Upper lobe of right lung (tissue), 1 donor: ENCODE measurements around the gene TNRC6C. TPM values are rescaled to one million over a fixed set of nuclear protein-coding genes. Genes with fewer than 3 reads are reported as not detected.
A peak's percentile ranks its signal among the peaks of the same experiment; 100 is the strongest.
"Not testable (repeated sequence)": the region's sequence is repeated elsewhere in the genome, so short reads cannot be mapped to it uniquely, and the experiment has no call there.

Source experiments
- ATAC-seq: fragments of 200-7000 bp; cut with Tn5 transposase; one replicate; pipeline ENCODE4 v1.9.1; 2020; ENCODE audit warnings: mild to moderate bottlenecking, moderate library complexity
- DNase-seq: peaks from one replicate; pipeline ENCODE4 v3.0.0-alpha.2; 2020
- H3K27ac ChIP-seq: fragments of 200-600 bp; one replicate; pipeline ENCODE4 v1.8.0; 2022
- H3K27me3 ChIP-seq: fragments of 200-600 bp; one replicate; pipeline ENCODE4 v1.8.0; 2022; ENCODE audit warnings: mild to moderate bottlenecking
- H3K36me3 ChIP-seq: fragments of 200-600 bp; one replicate; pipeline ENCODE4 v1.8.0; 2022
- H3K4me1 ChIP-seq: fragments of 200-600 bp; one replicate; pipeline ENCODE4 v1.8.0; 2022
- H3K4me3 ChIP-seq: fragments of 200-600 bp; one replicate; pipeline ENCODE4 v1.8.0; 2022; ENCODE audit warnings: mild to moderate bottlenecking
- H3K9me3 ChIP-seq: fragments of 200-600 bp; one replicate; pipeline ENCODE4 v1.8.0; 2022
- intact Hi-C: fragments of 100-400 bp; cut with DNase I; formaldehyde crosslinking; loops from one replicate; pipeline ENCODE4 v1.11.0; 2022
- total RNA-seq: library from RNA; stranded (reverse); fragmentation: NEBNext Ultra II Directional; extraction: Animal tissue kit (Norgen Biotek cat#: 25700); gene quantifications from one replicate; pipeline ENCODE4 v1.2.1, GENCODE V29; 2021
- TF ChIP-seq, protein P1 (sequence below): fragments of 200-600 bp; IDR thresholded peaks from one replicate; pipeline ENCODE4 v1.8.0; 2022; ENCODE audit warnings: antibody characterized with exemption
- donor health status: DM: no; HTN: yes; CAD: no; lungs with severe emphysema.

Gene TNRC6C
- total RNA-seq, 1 donor from 2014 or later = 21.7 TPM

DNA sequence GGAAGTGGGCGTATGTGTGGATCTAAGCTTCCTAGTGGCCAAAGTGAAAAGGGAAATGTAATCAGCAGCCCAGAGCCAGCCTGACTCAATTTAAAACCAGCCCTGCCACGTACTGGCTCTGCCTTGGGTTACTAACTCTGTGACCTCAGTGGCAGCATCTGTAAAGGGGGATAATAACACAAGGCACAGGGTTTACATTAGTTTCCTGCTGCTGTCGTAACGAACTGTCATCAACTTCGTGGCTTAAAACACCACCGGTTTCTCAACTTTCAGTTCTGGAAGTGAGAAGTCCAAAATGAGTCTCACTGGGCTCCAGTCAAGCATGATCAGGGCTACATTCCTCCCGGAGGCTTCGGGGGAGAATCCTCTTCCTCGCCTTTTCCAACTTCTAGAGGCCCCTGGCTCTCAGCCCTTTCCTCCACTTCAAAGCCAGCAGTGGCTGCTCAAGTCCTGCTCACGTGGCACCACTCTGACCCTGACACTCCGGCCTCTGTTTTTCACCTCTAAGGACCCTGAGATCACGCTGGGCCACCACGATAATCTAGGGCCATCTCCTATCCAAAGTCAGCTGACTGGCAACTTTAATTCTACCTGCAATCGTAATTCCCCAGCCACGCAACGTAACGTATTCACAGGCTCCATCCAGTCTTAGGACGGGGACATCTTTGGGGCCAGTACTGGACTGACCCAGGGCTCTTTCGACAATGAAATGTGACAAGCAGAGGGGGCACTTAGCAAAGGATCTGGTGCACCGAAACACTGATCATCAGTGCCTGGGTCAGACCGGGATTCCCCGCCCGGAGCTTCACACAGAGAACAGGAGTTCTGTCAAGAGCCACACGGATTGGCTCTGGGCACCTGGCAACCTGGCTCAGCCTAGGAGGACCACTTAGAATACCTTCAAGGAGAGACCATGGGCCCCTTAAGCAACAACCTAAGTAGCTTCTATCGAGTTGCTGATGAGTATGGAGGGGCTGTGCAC, 155.6 kb downstream of the TNRC6C start:
- DNase-seq (no peak), ATAC-seq (no peak)
- TF ChIP-seq, protein P1, sequence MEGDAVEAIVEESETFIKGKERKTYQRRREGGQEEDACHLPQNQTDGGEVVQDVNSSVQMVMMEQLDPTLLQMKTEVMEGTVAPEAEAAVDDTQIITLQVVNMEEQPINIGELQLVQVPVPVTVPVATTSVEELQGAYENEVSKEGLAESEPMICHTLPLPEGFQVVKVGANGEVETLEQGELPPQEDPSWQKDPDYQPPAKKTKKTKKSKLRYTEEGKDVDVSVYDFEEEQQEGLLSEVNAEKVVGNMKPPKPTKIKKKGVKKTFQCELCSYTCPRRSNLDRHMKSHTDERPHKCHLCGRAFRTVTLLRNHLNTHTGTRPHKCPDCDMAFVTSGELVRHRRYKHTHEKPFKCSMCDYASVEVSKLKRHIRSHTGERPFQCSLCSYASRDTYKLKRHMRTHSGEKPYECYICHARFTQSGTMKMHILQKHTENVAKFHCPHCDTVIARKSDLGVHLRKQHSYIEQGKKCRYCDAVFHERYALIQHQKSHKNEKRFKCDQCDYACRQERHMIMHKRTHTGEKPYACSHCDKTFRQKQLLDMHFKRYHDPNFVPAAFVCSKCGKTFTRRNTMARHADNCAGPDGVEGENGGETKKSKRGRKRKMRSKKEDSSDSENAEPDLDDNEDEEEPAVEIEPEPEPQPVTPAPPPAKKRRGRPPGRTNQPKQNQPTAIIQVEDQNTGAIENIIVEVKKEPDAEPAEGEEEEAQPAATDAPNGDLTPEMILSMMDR = no peak
- Histone ChIP-seq H3K9me3 (no peaks in the 10 kb centered on the region), H3K27me3 (no peaks in the 10 kb centered on the region), H3K27ac (no peak overlapping the region), H3K4me3 (no peak overlapping the region), H3K36me3 (peaks cover 45% of the 10 kb centered on the region), H3K4me1 (peaks cover 6% of the 10 kb centered on the region)
- intact Hi-C loops = loop anchor here (10.0 kb wide), 1 partner anchor 61 kb away; no protein-coding TSS in a partner anchor

DNA sequence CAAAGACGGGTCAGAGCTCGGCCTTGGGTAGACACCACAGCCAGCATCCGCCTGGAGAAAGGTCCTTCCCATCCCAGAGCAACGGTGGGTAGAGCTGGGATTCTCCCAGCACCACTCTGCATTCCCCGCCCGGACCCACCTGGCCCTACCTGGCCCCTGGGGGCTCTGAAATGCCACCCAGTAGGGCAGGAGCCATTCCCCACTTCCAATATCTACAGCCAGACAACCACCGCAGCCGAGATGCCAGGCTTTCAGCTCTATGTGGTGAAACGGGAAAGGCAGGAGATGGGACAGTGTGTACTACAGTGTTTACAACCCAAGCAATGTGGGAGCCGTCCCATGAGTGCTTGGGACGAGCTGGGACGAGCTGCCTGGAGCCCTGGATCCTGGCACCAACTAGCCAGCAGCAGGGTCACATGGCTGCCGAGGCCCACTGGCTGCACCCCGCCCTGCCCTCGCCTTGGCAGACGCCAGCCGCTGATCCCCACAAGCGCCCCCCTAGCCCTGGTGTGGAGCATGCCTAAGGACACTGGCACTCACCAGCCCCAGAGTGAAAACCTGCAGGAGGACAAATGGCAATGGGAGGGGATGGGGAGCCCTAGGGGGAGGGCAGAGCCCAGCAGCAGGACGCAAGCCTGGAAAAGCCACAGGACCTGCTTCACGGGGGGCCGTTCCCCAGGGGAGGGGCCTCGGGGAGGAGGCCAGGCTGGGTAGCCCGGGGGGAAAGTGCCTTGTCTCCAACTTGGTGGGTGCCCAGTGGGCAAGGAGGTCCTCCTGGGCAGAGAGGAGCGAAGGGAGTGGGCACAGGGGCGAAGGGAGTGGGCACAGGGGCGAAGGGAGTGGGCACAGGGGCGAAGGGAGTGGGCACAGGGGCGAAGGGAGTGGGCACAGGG, 156.6 kb downstream of the TNRC6C start:
- TF ChIP-seq, protein P1 = no peak
- no peaks in the 10 kb centered on the region for H3K27me3 ChIP-seq
- no peak overlapping the region for H3K4me3 ChIP-seq
- H3K9me3 ChIP-seq = no peaks in the 10 kb centered on the region
- H3K36me3 ChIP-seq = peaks cover 45% of the 10 kb centered on the region
- H3K4me1 ChIP-seq = peaks cover 6% of the 10 kb centered on the region
- DNase-seq = no peak
- intact Hi-C loops = loop anchor here (10.0 kb wide), 1 partner anchor 60 kb away; no protein-coding TSS in a partner anchor
- no peak for ATAC-seq
- H3K27ac ChIP-seq = no peak overlapping the region

GRCh38 chr17:78115803-78116202, 157.3 kb downstream of the TNRC6C start:
- ATAC-seq = not testable (repeated sequence)
- peaks cover 45% of the 10 kb centered on the region for H3K36me3 ChIP-seq

DNA sequence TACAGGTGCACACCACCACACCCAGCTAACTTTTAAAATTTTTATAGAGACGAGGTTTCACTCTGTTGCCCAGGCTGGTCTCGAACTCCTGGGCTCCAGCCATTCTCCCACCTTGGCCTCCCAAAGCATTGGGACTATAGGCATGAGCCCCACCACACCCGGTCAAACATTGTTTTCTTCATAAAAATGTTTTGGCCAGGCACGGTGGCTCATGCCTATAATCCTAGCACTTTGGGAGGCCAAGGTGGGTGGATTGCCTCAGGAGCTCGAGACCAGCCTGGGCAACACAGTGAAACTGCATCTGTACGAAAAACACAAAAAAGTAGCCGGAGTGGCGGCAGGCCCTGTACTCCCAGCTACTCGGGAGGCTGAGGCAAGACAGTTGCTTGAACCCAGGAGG, 157.9 kb downstream of the TNRC6C start:
- DNase-seq (no peak), ATAC-seq (no peak)
- TF ChIP-seq, protein P1 = no peak
- peaks cover 42% of the 10 kb centered on the region for H3K36me3 ChIP-seq
- H3K27me3 ChIP-seq = no peaks in the 10 kb centered on the region
- H3K27ac ChIP-seq = no peak overlapping the region
- no peaks in the 10 kb centered on the region for H3K9me3 ChIP-seq
- intact Hi-C loops = loop anchor here (10.0 kb wide), 1 partner anchor 58 kb away; no protein-coding TSS in a partner anchor
- no peak overlapping the region for H3K4me3 ChIP-seq
- peaks cover 6% of the 10 kb centered on the region for H3K4me1 ChIP-seq

More at GRCh38 chr17:78115803-78116202, 157.3 kb downstream of the TNRC6C start:
- H3K9me3 ChIP-seq, H3K4me1 ChIP-seq, DNase-seq, H3K27me3 ChIP-seq, H3K4me3 ChIP-seq, H3K27ac ChIP-seq: not testable (repeated sequence)
- intact Hi-C loops = loop anchor here (10.0 kb wide), 1 partner anchor 59 kb away; no protein-coding TSS in a partner anchor

GRCh38 chr17:78117027-78117981, 158.8 kb downstream of the TNRC6C start:
- Histone ChIP-seq H3K27me3 (no peaks in the 10 kb centered on the region), H3K36me3 (peaks cover 42% of the 10 kb centered on the region), H3K27ac (no peak overlapping the region), H3K9me3 (no peaks in the 10 kb centered on the region), H3K4me1 (peaks cover 6% of the 10 kb centered on the region), H3K4me3 (no peak overlapping the region)
- DNase-seq (peak; percentile 73), ATAC-seq (peak; percentile 36)
- intact Hi-C loops = loop anchor here (10.0 kb wide), 1 partner anchor 57 kb away; no protein-coding TSS in a partner anchor
- TF ChIP-seq, protein P1 = peak; percentile 30
